Measurements from ENCODE around the gene NOL11. TPM values are rescaled to one million over a fixed set of nuclear protein-coding genes. Genes with fewer than 3 reads are reported as not detected.

Gene NOL11
- total RNA-seq, 1 experiment from 2014 or later: 66.4 TPM

GRCh38 chr17:67671493-67671892, 46.2 kb upstream of the NOL11 start:
- Mint-ChIP-seq H3K4me3 (no peak overlapping the region), H3K9me3 (peaks cover 6% of the 10 kb centered on the region), H3K27me3 (ENCODE audit: low read depth) (no peaks in the 10 kb centered on the region), H3K36me3 (peaks cover 9% of the 10 kb centered on the region), H3K27ac (no peak overlapping the region), H3K4me1 (no peaks in the 10 kb centered on the region)
- ChIA-PET POLR2A (no interaction called here), CTCF (no interaction called here)
- no peak for ATAC-seq
- no peak for DNase-seq (ENCODE audit: low spot score)
- no peak for TF ChIP-seq ELF4 (CRISPR knock-in tag; IDR thresholded peaks at IDR 0.05; ENCODE audit: low read depth)
- no peak for TF ChIP-seq ZNF121 (CRISPR knock-in tag; IDR thresholded peaks at IDR 0.05)
- TF ChIP-seq ZNF281 (CRISPR knock-in tag; IDR thresholded peaks at IDR 0.05): no peak
- TF ChIP-seq TEAD1 (CRISPR knock-in tag; IDR thresholded peaks at IDR 0.05): no peak
- no peak for TF ChIP-seq ESRRA (CRISPR knock-in tag; IDR thresholded peaks at IDR 0.05; ENCODE audit: borderline replicate concordance)
- TF ChIP-seq CTCF (IDR thresholded peaks at IDR 0.05): no peak
- TF ChIP-seq CREB1 (CRISPR knock-in tag; IDR thresholded peaks at IDR 0.05): no peak
- TF ChIP-seq AR (CRISPR knock-in tag; IDR thresholded peaks at IDR 0.05): no peak
- no peak for TF ChIP-seq NFATC4 (CRISPR knock-in tag; IDR thresholded peaks at IDR 0.05)
- TF ChIP-seq NFE2L1 (CRISPR knock-in tag; IDR thresholded peaks at IDR 0.05): no peak
- no peak for TF ChIP-seq USF1 (CRISPR knock-in tag; IDR thresholded peaks at IDR 0.05)
- no peak for TF ChIP-seq TEAD4 (CRISPR knock-in tag; IDR thresholded peaks at IDR 0.05)
- TF ChIP-seq GTF2I (CRISPR knock-in tag; conservative IDR thresholded peaks at IDR 0.05): no peak
- TF ChIP-seq ZSCAN18 (CRISPR knock-in tag; IDR thresholded peaks at IDR 0.05): no peak

GRCh38 chr17:67672592-67673335, 45.0 kb upstream of the NOL11 start:
- no peaks in the 10 kb centered on the region for H3K27me3 Mint-ChIP-seq (ENCODE audit: low read depth)
- H3K9me3 Mint-ChIP-seq: peaks cover 6% of the 10 kb centered on the region
- DNase-seq (ENCODE audit: low spot score) (no peak), ATAC-seq (no peak)
- H3K36me3 Mint-ChIP-seq: peaks cover 12% of the 10 kb centered on the region
- 0 out of 2 replicates have a peak overlapping the region, but pooled peaks have one; percentile 71 for H3K27ac Mint-ChIP-seq
- POLR2A ChIA-PET: no interaction called here
- CTCF ChIA-PET: interaction anchor here (0.5 kb wide), 1 partner anchor 1542 kb away, joined by 3 read pairs; no protein-coding TSS in a partner anchor
- H3K4me1 Mint-ChIP-seq: no peaks in the 10 kb centered on the region
- H3K4me3 Mint-ChIP-seq: no peak overlapping the region
- TF ChIP-seq ATF1 (CRISPR knock-in tag; IDR thresholded peaks at IDR 0.05) (no peak), FOXP4 (CRISPR knock-in tag; IDR thresholded peaks at IDR 0.05) (no peak), HMGXB4 (CRISPR knock-in tag; IDR thresholded peaks at IDR 0.05) (no peak), E2F1 (CRISPR knock-in tag; IDR thresholded peaks at IDR 0.05) (no peak), CBFB (CRISPR knock-in tag; IDR thresholded peaks at IDR 0.05; ENCODE audit: low read depth) (no peak), TCF7 (CRISPR knock-in tag; IDR thresholded peaks at IDR 0.05; ENCODE audit: low read depth) (no peak), NR2C2 (CRISPR knock-in tag; IDR thresholded peaks at IDR 0.05) (no peak)

Data from WTC11 (cell line).